Measurements from ENCODE around the gene RNF114. TPM values are rescaled to one million over a fixed set of nuclear protein-coding genes. Genes with fewer than 3 reads are reported as not detected.

Gene RNF114
- total RNA-seq, result 76.5 and 95.1 TPM in 2 replicates

GRCh38 chr20:49936153-49937026 is at the start of gene RNF114:
Gene RNF114, plus strand, starts transcription at chr20:49936397. Its CDS starts 16 bp downstream, at chr20:49936413.

GRCh38 chr20:49915380-49916145 is 20.6 kb upstream of the RNF114 start, which contains the start of gene SPATA2:
Gene SPATA2, minus strand, starts transcription at chr20:49915529. Its CDS starts 7,039 bp downstream, at chr20:49908490.

GRCh38 chr20:49982346-49983122 is 46.3 kb downstream of the RNF114 start, which contains the start of gene SNAI1:
Gene SNAI1, plus strand, starts transcription at chr20:49982980. Its CDS starts 80 bp downstream, at chr20:49983060.

Other genes starting within 250 kb of the RNF114 start
- gene B4GALT5, start 222.5 kb upstream of the RNF114 start, total RNA-seq, result 18.8 and 23.2 TPM in 2 replicates
- 3.6 and 5.3 TPM in 2 replicates for gene SLC9A8, start 123.6 kb upstream of the RNF114 start, total RNA-seq
- 1.5 and 3.0 TPM in 2 replicates for gene SPATA2, start 20.9 kb upstream of the RNF114 start, total RNA-seq
- 6.0 and 10.0 TPM in 2 replicates for gene SNAI1, start 46.6 kb downstream of the RNF114 start, total RNA-seq
- gene UBE2V1, start 176.8 kb downstream of the RNF114 start, total RNA-seq, result 78.8 and 80.1 TPM in 2 replicates
- 34.0 and 56.9 TPM in 2 replicates for gene PEDS1, start 217.3 kb downstream of the RNF114 start, total RNA-seq